Measurements from ENCODE around the gene OSBPL6.

The OSBPL6 gene

DNA sequence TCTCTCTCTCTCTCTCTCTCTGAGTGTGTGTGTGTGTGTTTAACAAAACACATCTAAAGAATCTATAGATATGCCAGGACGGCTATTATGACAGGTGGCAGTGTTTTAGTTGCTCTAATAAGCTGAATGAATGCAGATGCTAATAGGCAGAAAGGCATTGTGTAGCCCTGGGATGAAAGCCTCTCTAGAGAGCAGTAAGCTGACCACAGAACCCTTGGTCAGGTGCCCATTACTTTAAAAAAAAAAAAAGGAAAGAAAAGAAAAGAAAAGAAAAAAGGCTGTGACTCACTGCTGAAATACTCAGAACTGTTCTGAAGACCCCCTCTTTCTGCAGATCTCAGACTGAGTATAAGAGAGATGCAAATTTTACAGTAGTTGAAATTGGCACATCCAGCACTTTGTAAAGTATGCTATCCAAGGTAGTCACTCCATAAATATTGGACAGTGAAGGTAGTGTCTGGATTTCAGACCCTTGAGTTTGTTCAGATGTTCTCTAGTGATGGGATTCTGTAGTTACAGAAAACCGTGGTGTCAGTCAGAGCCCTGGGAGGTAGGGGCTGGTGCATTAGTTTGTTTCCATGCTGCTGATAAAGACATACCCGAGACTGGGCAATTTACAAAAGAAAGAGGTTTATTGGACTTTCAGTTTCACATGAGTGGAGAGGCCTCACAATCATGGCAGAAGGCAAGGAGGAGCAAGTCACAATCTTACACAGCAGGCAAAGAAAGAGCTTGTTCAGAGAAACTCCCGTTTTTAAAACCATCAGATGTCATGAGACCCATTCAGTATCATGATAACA lies 30.9 kb downstream of the OSBPL6 start:
- CTCF ChIA-PET = no interaction called here
- POLR2A ChIA-PET = no interaction called here
- no peak for DNase-seq (ENCODE audit: extremely low spot score)
- no peak for TF ChIP-seq L3MBTL2 (conservative IDR thresholded peaks at IDR 0.05)

DNA sequence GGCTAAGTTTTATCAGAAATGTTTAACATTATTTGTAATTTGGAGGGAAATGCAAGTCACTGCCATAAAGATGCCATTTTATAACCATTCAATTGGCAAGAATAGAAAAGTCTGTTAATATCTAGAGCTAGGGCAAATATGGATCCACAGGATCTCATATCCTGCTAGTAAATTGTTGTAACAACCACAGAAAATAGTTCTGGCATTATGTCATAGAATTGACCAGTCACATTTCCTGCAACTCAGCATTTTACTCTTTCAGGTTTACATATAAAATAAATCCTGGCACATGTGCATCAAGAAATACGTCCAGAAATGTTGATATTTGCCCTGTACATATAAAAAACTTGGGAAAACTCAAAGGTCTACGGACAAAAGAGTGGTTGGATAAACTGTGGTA lies 32.9 kb downstream of the OSBPL6 start:
- TF ChIP-seq ZNF384 (IDR thresholded peaks at IDR 0.05) = no peak
- TF ChIP-seq, protein P1, sequence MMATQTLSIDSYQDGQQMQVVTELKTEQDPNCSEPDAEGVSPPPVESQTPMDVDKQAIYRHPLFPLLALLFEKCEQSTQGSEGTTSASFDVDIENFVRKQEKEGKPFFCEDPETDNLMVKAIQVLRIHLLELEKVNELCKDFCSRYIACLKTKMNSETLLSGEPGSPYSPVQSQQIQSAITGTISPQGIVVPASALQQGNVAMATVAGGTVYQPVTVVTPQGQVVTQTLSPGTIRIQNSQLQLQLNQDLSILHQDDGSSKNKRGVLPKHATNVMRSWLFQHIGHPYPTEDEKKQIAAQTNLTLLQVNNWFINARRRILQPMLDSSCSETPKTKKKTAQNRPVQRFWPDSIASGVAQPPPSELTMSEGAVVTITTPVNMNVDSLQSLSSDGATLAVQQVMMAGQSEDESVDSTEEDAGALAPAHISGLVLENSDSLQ (IDR thresholded peaks at IDR 0.05) = no peak
- no peak for TF ChIP-seq BHLHE40 (IDR thresholded peaks at IDR 0.05; ENCODE audit: borderline replicate concordance)
- no peak for TF ChIP-seq FOXK2 (IDR thresholded peaks at IDR 0.05)
- no peak for TF ChIP-seq SP1 (IDR thresholded peaks at IDR 0.05)
- TF ChIP-seq TARDBP (IDR thresholded peaks at IDR 0.05) = no peak
- no peak for TF ChIP-seq ELF4 (IDR thresholded peaks at IDR 0.05)
- no peak for TF ChIP-seq FOXM1 (IDR thresholded peaks at IDR 0.05; ENCODE audit: borderline replicate concordance)
- CTCF ChIA-PET = no interaction called here
- POLR2A ChIA-PET = no interaction called here
- DNase-seq (ENCODE audit: extremely low spot score) = no peak

DNA sequence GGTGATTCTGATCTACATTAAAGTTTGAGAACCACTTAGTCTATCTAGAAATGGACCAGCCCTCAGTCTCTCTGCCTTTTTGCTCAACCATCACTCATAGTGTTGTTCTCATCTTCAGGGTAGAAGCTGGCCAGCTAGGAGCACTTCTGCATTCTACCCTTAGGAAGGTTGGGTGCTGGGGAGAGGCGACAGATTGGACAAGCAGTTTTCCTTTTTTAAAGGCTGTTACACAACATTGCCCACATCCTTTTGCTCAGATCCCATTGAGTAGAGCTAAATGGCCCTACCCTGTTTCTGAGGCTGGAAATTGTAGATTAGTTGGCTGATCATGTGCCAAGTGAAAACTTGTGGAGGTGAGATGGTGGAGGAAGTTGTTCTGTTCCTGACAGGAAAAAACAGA lies 35.6 kb downstream of the OSBPL6 start:
- TF ChIP-seq L3MBTL2 (conservative IDR thresholded peaks at IDR 0.05) (no peak), ELF4 (IDR thresholded peaks at IDR 0.05) (no peak)
- ChIA-PET POLR2A (no interaction called here), CTCF (no interaction called here)
- no peak for DNase-seq (ENCODE audit: extremely low spot score)

DNA sequence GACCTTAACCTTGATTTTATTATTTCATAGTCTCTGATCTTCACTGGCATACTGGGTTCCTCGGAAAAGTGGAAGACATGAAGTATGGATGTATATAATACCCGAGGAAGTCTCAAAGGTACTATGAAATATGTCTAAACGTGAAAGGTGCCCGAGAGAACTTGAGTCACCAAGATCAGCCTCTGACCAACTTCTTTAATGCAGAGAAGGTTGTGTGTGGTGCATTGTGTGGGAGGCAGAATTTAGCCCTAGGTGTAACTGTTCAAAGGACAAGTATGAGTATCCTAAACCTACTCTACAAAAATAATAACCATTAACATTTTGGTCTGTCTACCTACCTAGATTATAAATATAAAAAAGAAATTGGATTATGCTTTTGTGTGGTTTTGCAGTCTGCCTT lies 36.1 kb downstream of the OSBPL6 start:
- CTCF ChIA-PET = no interaction called here
- no peak for DNase-seq (ENCODE audit: extremely low spot score)
- TF ChIP-seq ZNF384 (IDR thresholded peaks at IDR 0.05) (no peak), LEF1 (IDR thresholded peaks at IDR 0.05; ENCODE audit: borderline replicate concordance) (no peak), FOXK2 (IDR thresholded peaks at IDR 0.05) (no peak), L3MBTL2 (conservative IDR thresholded peaks at IDR 0.05) (no peak), ARNT (IDR thresholded peaks at IDR 0.05) (no peak), TARDBP (IDR thresholded peaks at IDR 0.05) (no peak), ELF4 (IDR thresholded peaks at IDR 0.05) (no peak), CTBP1 (IDR thresholded peaks at IDR 0.05; ENCODE audit: borderline replicate concordance) (no peak), NFRKB (IDR thresholded peaks at IDR 0.05) (no peak), FOXA1 (IDR thresholded peaks at IDR 0.05) (no peak), SUZ12 (IDR thresholded peaks at IDR 0.05) (no peak), HDGF (IDR thresholded peaks at IDR 0.05; ENCODE audit: borderline replicate concordance) (no peak), BHLHE40 (IDR thresholded peaks at IDR 0.05; ENCODE audit: borderline replicate concordance) (no peak), SP1 (IDR thresholded peaks at IDR 0.05) (no peak)
- TF ChIP-seq, protein P1 (IDR thresholded peaks at IDR 0.05) = no peak

DNA sequence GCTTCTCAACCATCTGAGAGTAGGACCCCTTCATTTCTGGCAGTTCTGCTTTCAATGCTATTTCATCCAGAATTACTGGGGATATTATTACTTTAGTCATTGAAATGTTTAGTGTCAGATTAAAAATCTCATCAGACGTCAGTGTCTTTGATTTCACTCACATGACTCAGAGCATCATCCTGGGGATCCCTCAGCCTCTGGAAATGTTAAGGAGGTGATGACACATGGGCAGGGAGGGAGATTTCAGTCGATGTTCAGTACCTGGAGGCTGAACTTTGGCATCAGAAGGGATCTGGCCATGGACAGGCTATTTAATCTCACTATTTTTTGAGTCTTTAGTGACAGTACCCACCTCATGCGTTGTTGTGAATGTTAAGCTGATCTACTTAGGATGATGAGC lies 39.1 kb downstream of the OSBPL6 start:
- CTCF ChIA-PET = no interaction called here
- DNase-seq (ENCODE audit: extremely low spot score) = no peak
- TF ChIP-seq LEF1 (IDR thresholded peaks at IDR 0.05; ENCODE audit: borderline replicate concordance) = no peak
- no peak for TF ChIP-seq HDGF (IDR thresholded peaks at IDR 0.05; ENCODE audit: borderline replicate concordance)
- TF ChIP-seq TARDBP (IDR thresholded peaks at IDR 0.05) = no peak
- TF ChIP-seq ZNF384 (IDR thresholded peaks at IDR 0.05) = no peak
- TF ChIP-seq, protein P1 (IDR thresholded peaks at IDR 0.05) = no peak
- no peak for TF ChIP-seq FOXM1 (IDR thresholded peaks at IDR 0.05; ENCODE audit: borderline replicate concordance)
- no peak for TF ChIP-seq SUZ12 (IDR thresholded peaks at IDR 0.05)
- no peak for TF ChIP-seq BHLHE40 (IDR thresholded peaks at IDR 0.05; ENCODE audit: borderline replicate concordance)
- TF ChIP-seq CTBP1 (IDR thresholded peaks at IDR 0.05; ENCODE audit: borderline replicate concordance) = no peak
- no peak for TF ChIP-seq FOXA1 (IDR thresholded peaks at IDR 0.05)
- TF ChIP-seq SP1 (IDR thresholded peaks at IDR 0.05) = no peak
- no peak for TF ChIP-seq ELF4 (IDR thresholded peaks at IDR 0.05)
- no peak for TF ChIP-seq L3MBTL2 (conservative IDR thresholded peaks at IDR 0.05)
- no peak for TF ChIP-seq NFRKB (IDR thresholded peaks at IDR 0.05)
- TF ChIP-seq FOXK2 (IDR thresholded peaks at IDR 0.05) = no peak
- TF ChIP-seq ARNT (IDR thresholded peaks at IDR 0.05) = no peak
- POLR2A ChIA-PET = no interaction called here

More for the DNA sequence above, 36.1 kb downstream of the OSBPL6 start:
- POLR2A ChIA-PET = no interaction called here

DNA sequence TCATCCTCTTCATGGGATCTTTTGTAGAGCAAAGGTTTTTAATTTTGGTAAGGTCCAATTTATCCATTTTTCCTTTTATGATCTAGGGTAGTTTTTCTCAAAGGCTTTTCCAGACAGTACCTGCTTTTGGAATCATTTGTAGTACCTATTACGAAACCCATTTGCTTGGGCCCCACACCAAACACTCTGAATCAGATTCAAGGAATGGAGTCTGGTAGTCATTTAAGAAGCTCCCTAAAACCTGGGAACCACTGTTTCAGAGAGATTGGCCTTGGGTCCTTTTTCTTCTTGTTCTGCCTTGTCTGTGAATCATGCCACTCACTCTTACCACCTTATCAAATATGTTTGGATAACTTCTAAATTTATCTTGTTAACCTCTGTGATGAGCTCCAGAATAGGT lies 40.3 kb downstream of the OSBPL6 start:
- CTCF ChIA-PET = no interaction called here
- no peak for DNase-seq (ENCODE audit: extremely low spot score)
- POLR2A ChIA-PET = no interaction called here
- TF ChIP-seq NFRKB (IDR thresholded peaks at IDR 0.05) = no peak
- no peak for TF ChIP-seq FOXK2 (IDR thresholded peaks at IDR 0.05)
- no peak for TF ChIP-seq SP1 (IDR thresholded peaks at IDR 0.05)
- no peak for TF ChIP-seq ELF4 (IDR thresholded peaks at IDR 0.05)
- TF ChIP-seq HDGF (IDR thresholded peaks at IDR 0.05; ENCODE audit: borderline replicate concordance) = no peak
- TF ChIP-seq BHLHE40 (IDR thresholded peaks at IDR 0.05; ENCODE audit: borderline replicate concordance) = no peak
- TF ChIP-seq, protein P1 (IDR thresholded peaks at IDR 0.05) = no peak
- no peak for TF ChIP-seq ARNT (IDR thresholded peaks at IDR 0.05)
- no peak for TF ChIP-seq SUZ12 (IDR thresholded peaks at IDR 0.05)
- TF ChIP-seq ZNF384 (IDR thresholded peaks at IDR 0.05) = no peak
- no peak for TF ChIP-seq LEF1 (IDR thresholded peaks at IDR 0.05; ENCODE audit: borderline replicate concordance)
- TF ChIP-seq FOXM1 (IDR thresholded peaks at IDR 0.05; ENCODE audit: borderline replicate concordance) = no peak
- no peak for TF ChIP-seq L3MBTL2 (conservative IDR thresholded peaks at IDR 0.05)
- TF ChIP-seq TARDBP (IDR thresholded peaks at IDR 0.05) = no peak
